Ishikawa (cell line): Measurements from ENCODE around the gene EXOC4.

Experiments used
- CREB1 ChIP-seq: IDR thresholded peaks from 2 replicates; pipeline ENCODE4 v1.6.1; 2012; ENCODE audit warnings: low read depth
- EGR1 ChIP-seq: IDR thresholded peaks from 2 replicates; pipeline ENCODE4 v1.6.1; 2012
- REST ChIP-seq: IDR thresholded peaks from 2 replicates; pipeline ENCODE4 v1.6.1; 2012; ENCODE audit warnings: low read depth, mild to moderate bottlenecking
- TAF1 ChIP-seq: IDR thresholded peaks from 2 replicates; pipeline ENCODE4 v1.6.1; 2012; ENCODE audit warnings: low read depth, mild to moderate bottlenecking

- TF ChIP-seq EGR1: no peak
- TF ChIP-seq REST: no peak
- TF ChIP-seq CREB1: no peak
- TF ChIP-seq TAF1: no peak
Observed at GRCh38 chr7:133248901-133249300, 4.0 kb upstream of the EXOC4 start.
